ENCODE results near the gene LANCL3. TPM values are rescaled to one million over a fixed set of nuclear protein-coding genes. Genes with fewer than 3 reads are reported as not detected.

The LANCL3 gene
- total RNA-seq, 4 donors from 2014 or later, result 2.3 to 3.7 (median 2.7) TPM

DNA sequence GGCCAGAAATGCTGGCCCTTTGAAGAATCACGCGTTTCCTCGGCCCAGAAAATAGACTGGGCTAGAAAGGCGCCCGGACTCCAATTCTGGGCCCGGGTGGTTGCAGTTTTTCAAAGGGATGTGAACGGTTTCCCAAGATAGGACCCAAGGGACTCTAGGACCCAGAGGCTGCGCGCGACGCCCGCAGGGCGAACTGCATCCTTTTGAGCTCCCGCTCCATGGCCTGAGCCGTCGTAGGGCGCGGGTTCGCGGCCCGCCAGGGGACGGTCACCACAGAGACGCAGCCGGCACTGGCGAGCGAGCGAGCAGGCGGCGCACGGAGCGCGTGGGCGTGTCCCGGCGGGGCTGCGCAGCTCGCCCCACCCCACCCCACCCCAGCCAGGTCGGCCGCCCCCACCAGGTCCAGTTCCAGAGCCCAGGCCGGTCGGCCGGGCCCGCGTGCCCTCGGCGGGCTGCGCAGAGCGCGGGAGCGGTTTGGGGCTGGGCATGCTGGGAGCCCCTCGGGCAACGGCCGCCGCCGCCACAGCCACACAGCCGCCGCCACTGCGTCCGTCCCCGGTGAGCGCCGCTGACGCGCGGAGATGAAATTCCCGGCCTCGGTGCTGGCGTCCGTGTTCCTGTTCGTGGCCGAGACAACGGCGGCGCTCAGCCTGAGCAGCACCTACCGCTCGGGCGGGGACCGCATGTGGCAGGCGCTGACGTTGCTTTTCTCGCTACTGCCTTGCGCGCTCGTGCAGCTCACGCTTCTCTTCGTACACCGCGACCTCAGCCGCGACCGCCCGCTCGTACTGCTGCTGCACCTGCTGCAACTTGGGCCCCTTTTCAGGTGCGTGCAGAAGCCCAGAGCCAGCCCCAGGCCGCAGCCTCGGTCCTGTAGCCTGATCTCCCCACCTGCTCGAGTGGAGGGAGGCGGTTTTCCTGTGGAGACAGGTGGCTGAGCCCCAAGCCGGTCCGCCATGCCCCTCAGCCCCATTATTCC is 114.2 kb downstream of the LANCL3 start, which contains the start of gene XK:
Gene XK (plus strand): TSS at position 411 of the 979 bp plus-strand sequence. CDS start 171 bp downstream, at position 582.
- peak within 1 kb of the TSS; percentile 88 to 92 (median 88) for H3K27ac ChIP-seq
- no peaks in the 10 kb centered on the region for H3K9me3 ChIP-seq
- ATAC-seq, result peak; percentile 72
- H3K27me3 ChIP-seq, result no peaks in the 10 kb centered on the region
- TF ChIP-seq, protein P1, sequence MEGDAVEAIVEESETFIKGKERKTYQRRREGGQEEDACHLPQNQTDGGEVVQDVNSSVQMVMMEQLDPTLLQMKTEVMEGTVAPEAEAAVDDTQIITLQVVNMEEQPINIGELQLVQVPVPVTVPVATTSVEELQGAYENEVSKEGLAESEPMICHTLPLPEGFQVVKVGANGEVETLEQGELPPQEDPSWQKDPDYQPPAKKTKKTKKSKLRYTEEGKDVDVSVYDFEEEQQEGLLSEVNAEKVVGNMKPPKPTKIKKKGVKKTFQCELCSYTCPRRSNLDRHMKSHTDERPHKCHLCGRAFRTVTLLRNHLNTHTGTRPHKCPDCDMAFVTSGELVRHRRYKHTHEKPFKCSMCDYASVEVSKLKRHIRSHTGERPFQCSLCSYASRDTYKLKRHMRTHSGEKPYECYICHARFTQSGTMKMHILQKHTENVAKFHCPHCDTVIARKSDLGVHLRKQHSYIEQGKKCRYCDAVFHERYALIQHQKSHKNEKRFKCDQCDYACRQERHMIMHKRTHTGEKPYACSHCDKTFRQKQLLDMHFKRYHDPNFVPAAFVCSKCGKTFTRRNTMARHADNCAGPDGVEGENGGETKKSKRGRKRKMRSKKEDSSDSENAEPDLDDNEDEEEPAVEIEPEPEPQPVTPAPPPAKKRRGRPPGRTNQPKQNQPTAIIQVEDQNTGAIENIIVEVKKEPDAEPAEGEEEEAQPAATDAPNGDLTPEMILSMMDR (IDR thresholded peaks at IDR 0.05), result no peak
- TF ChIP-seq EP300 (IDR thresholded peaks at IDR 0.05) (no peak), POLR2A (IDR thresholded peaks at IDR 0.05) (peak in 1 of 2 donors; percentile 55), POLR2AphosphoS5 (IDR thresholded peaks at IDR 0.05) (peak; percentile 15)
- no CpG with 5 or more reads among the region's 100 CpGs for WGBS, 2 donors (ENCODE audit: low coverage in 1 of 2)
- no peaks in the 10 kb centered on the region for H3K36me3 ChIP-seq
- peaks cover 0 to 22% (median 0%) of the 10 kb centered on the region in 3 donors for H3K4me1 ChIP-seq
- peak within 1 kb of the TSS; percentile 52 to 61 for H3K4me3 ChIP-seq

DNA sequence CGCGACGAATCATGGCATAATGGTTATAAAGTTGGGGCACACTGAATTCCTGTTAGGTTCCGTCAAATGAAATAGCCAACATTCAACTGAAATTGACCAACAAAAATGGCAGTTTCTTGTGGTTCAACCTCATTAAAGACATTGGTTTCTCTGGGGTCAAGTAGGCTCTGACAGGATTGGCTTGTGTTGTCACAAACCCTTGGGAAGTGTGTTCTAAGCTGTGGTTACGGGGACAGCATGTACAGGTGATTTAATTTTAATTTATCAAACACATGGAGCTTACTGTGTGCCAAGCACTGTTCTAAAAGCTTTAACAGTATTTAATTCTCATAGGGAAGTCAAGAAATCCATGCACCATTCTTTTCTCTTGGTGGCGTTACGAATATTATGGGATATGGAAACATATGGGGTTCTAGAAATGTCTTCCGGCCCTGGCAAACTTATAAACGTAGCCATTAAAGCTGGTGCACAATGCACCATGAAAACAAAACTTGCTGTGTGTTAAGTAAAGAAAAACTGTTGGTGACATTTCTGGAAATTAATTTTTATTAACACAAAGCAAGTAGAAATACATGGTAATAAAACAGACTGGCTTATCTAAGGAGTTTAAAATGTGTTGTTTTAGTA is 115.0 kb downstream of the LANCL3 start:
- Histone ChIP-seq H3K9me3 (no peaks in the 10 kb centered on the region), H3K36me3 (no peaks in the 10 kb centered on the region), H3K27ac (peak overlapping the region; percentile 88 to 92 (median 88)), H3K4me1 (peaks cover 0 to 22% (median 0%) of the 10 kb centered on the region in 3 donors), H3K27me3 (no peaks in the 10 kb centered on the region), H3K4me3 (peak overlapping the region; percentile 52 to 61)
- no peak for TF ChIP-seq EP300 (IDR thresholded peaks at IDR 0.05)
- TF ChIP-seq POLR2AphosphoS5 (IDR thresholded peaks at IDR 0.05), result no peak
- TF ChIP-seq, protein P1 (IDR thresholded peaks at IDR 0.05), result no peak
- no peak for TF ChIP-seq POLR2A (IDR thresholded peaks at IDR 0.05)
- no peak for ATAC-seq
- WGBS, 2 donors (ENCODE audit: low coverage in 1 of 2), result 33 to 63% methylated on average over 4 to 5 of the region's 9 CpGs

DNA sequence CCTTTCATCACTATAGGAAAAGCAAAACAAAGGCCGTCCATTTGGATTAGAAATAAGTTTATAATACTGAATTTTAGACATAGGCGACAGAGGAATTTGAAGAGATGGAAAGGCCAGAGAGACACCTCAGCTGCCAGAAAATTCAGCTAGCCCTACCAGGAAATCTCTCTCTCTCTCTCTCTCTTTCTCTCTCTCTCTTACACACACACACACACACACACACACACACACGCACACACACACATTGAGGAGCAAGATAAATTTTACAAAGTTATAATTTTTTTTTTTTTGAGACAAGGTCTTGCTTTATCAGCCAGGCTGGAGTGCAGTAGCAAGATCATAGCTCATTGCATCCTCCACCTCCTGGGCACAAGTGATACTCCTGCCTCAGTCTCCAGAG is 115.5 kb downstream of the LANCL3 start:
- Histone ChIP-seq H3K9me3 (no peaks in the 10 kb centered on the region), H3K27me3 (no peaks in the 10 kb centered on the region), H3K27ac (peak overlapping the region; percentile 88 to 92 (median 88)), H3K4me1 (peaks cover 0 to 22% (median 0%) of the 10 kb centered on the region in 3 donors), H3K4me3 (peak overlapping the region; percentile 52 to 61), H3K36me3 (no peaks in the 10 kb centered on the region)
- TF ChIP-seq POLR2A (IDR thresholded peaks at IDR 0.05) (no peak), POLR2AphosphoS5 (IDR thresholded peaks at IDR 0.05) (no peak), EP300 (IDR thresholded peaks at IDR 0.05) (no peak)
- TF ChIP-seq, protein P1 (IDR thresholded peaks at IDR 0.05), result no peak
- ATAC-seq, result no peak
- 49 to 78% methylated on average over 2 to 3 of the region's 3 CpGs for WGBS, 2 donors (ENCODE audit: low coverage in 1 of 2)

DNA sequence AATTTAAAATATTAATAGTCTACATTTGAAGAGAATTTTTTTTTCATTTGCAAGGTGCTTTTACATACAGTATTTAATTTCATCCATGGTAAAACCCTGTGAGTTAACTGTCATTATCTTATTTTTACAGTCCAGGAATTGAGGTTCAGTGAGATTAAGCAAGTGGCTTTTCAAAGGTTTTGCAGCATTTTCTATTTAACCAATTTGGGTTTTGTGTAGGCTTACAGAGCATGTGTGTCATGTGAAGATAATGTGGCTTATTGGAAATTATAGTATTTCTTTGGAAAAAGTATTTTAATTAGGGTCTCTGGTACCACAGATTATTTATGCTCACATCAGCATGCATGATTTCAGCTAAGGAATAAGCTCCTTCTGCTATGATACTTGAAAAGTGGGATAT is 118.7 kb downstream of the LANCL3 start:
- Histone ChIP-seq H3K27me3 (no peaks in the 10 kb centered on the region), H3K27ac (peak overlapping the region in 1 of 4 donors; percentile 58), H3K4me1 (peaks cover 0 to 20% (median 0%) of the 10 kb centered on the region in 3 donors), H3K4me3 (no peak overlapping the region), H3K9me3 (no peaks in the 10 kb centered on the region), H3K36me3 (no peaks in the 10 kb centered on the region)
- ATAC-seq, result no peak
- TF ChIP-seq, protein P1 (IDR thresholded peaks at IDR 0.05), result no peak
- TF ChIP-seq POLR2A (IDR thresholded peaks at IDR 0.05) (no peak), POLR2AphosphoS5 (IDR thresholded peaks at IDR 0.05) (no peak), EP300 (IDR thresholded peaks at IDR 0.05) (no peak)
